HepG2 (cell line): ENCODE results near the gene SUV39H2. TPM values are rescaled to one million over a fixed set of nuclear protein-coding genes. Genes with fewer than 3 reads are reported as not detected.

Source experiments
- CEBPG ChIP-seq: IDR thresholded peaks from 2 replicates; pipeline ENCODE4 v1.6.1; 2016
- ETV5 ChIP-seq: IDR thresholded peaks from 2 replicates; pipeline ENCODE4 v1.6.1; 2018; ENCODE audit warnings: missing biosample characterization, missing genetic modification reagents, inconsistent platforms, borderline replicate concordance
- GPN1 ChIP-seq: sonication (generic); formaldehyde crosslinking; IDR thresholded peaks from 2 replicates; pipeline ENCODE4 v1.5.1; 2020; ENCODE audit warnings: missing genetic modification reagents, borderline replicate concordance
- HES4 ChIP-seq: sonication (generic); formaldehyde crosslinking; IDR thresholded peaks from 2 replicates; pipeline ENCODE4 v1.9.0; 2021; ENCODE audit warnings: mild to moderate bottlenecking, missing genetic modification reagents, borderline replicate concordance
- POLR2A ChIP-seq, 2 experiments: IDR thresholded peaks; 2 replicates each; pipeline ENCODE4 v1.6.1; 2011; ENCODE audit warnings: low read depth in 2 of 2, low read length in 2 of 2, mild to moderate bottlenecking in 1 of 2, moderate library complexity in 1 of 2; ENCODE audit not compliant: insufficient read depth in 1 of 2
- POLR2AphosphoS2 ChIP-seq: IDR thresholded peaks from 2 replicates; pipeline ENCODE4 v1.6.1; 2011; ENCODE audit warnings: low read depth, low read length, improper control_type of control experiment
- TIGD3 ChIP-seq: sonication (generic); formaldehyde crosslinking; IDR thresholded peaks from 2 replicates; pipeline ENCODE4 v1.5.1; 2020; ENCODE audit warnings: mild to moderate bottlenecking, missing genetic modification reagents, borderline replicate concordance
- ZFP91 ChIP-seq: sonication (generic); formaldehyde crosslinking; IDR thresholded peaks from 2 replicates; pipeline ENCODE4 v1.9.0; 2022; ENCODE audit warnings: missing genetic modification reagents, mild to moderate bottlenecking, borderline replicate concordance
- ZNF207 ChIP-seq: fragments of 450-650 bp; IDR thresholded peaks from 2 replicates; pipeline ENCODE4 v1.6.1; 2016; ENCODE audit warnings: antibody characterized with exemption, borderline replicate concordance
- ZNF30 ChIP-seq: sonication (generic); formaldehyde crosslinking; IDR thresholded peaks from 2 replicates; pipeline ENCODE4 v1.5.0; 2020; ENCODE audit warnings: mild to moderate bottlenecking, missing genetic modification reagents
- ZNF660 ChIP-seq: sonication (generic); formaldehyde crosslinking; IDR thresholded peaks from 2 replicates; pipeline ENCODE4 v1.5.1; 2020; ENCODE audit warnings: mild to moderate bottlenecking, low read depth, missing genetic modification reagents, borderline replicate concordance
- polyA plus RNA-seq, 8 experiments: library from polyadenylated mRNA; depleted of rRNA in 3 of 8; stranded (reverse) in 7 of 8; unstranded in 1 of 8; fragments of >200 nt; fragmentation: Illumina TruSeq in 4 of 8; extraction: Trizol in 4 of 8; gene quantifications; 2 replicates each; pipeline versions ENCODE4 v1.2.1 to v1.2.3, GENCODE V29; 2011 to 2016; ENCODE audit warnings: low read depth in 4 of 8, missing spikeins in 1 of 8, mixed read lengths in 1 of 8; ENCODE audit not compliant: insufficient read depth in 1 of 8
- total RNA-seq, 5 experiments: library from RNA; depleted of rRNA; stranded (reverse); fragments of >200 nt; fragmentation: Illumina TruSeq; extraction: Trizol; gene quantifications; 2 replicates each; pipeline ENCODE4 v1.2.3, GENCODE V29; 2016; ENCODE audit warnings: low read depth in 1 of 5
- TF ChIP-seq, protein P1 (sequence below): sonication (generic); formaldehyde crosslinking; IDR thresholded peaks from 2 replicates; pipeline ENCODE4 v1.4.0; 2020; ENCODE audit warnings: low read depth, mild to moderate bottlenecking, missing genetic modification reagents
- TF ChIP-seq, protein P2 (sequence below): sonication (generic); formaldehyde crosslinking; IDR thresholded peaks from 2 replicates; pipeline ENCODE4 v1.9.0; 2021; ENCODE audit warnings: missing genetic modification reagents, borderline replicate concordance
- TF ChIP-seq, protein P3 (sequence below): sonication (generic); formaldehyde crosslinking; conservative IDR thresholded peaks from 2 replicates; pipeline ENCODE4 v1.8.1; 2023; ENCODE audit warnings: missing genetic modification reagents
- TF ChIP-seq, protein P4 (sequence below): sonication (generic); formaldehyde crosslinking; IDR thresholded peaks from 2 replicates; pipeline ENCODE4 v1.4.0; 2020; ENCODE audit warnings: mild to moderate bottlenecking, missing genetic modification reagents

SUV39H2 gene
- total and polyA plus RNA-seq, 2 of the 13 experiments (the other 11 are each of a cell fraction or from before 2014, with no cell fraction given) = 9.0 to 44.3 TPM

DNA sequence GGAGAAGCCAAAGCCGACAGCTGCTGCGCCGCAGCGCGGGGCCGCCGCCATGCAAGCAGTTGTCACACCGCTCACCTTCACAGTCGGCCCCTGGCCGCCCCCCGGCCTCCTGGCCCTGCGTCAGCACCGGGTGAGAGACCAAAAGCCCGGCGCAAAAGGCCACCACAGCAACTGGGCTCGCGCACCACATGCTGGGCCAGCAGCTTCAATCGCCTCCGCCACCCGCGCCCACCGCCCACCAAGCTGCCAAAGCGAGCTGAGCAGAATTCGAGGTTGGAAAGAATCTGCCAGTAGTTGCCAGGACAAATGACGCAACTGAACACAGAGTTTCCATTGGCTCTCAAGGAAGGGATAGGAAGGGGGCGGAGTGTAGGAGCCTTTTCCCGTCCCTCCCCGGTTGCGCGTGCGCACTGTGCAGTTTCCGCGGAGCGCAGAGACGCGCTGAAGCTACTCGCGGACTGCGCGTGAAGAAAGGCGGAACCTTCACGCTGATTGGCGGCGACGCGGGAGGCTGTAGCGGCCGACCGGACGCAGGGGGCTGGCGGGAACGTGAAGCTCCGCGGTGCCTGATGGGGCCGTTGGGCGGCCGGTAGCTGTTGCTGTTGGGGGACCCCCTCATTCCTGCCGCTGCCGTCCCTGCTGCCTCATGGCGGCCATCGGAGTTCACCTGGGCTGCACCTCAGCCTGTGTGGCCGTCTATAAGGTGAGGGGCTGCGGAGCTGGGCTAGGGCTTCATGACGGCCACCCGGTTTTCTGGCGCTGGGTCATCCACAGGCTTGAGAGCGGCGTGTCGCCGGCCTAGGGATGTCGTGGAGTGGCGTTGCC lies 40.7 kb upstream of the SUV39H2 start, which contains the start of the genes CDNF, HSPA14 and MSANTD7 (continued):
- TF ChIP-seq HES4 (CRISPR knock-in tag) (0 out of 2 replicates have a peak, but pooled peaks have one; percentile 23), ZNF30 (no peak), ETV5 (peak; percentile 62; the same call in 1 of the 2 replicates), CEBPG (CRISPR knock-in tag) (peak; percentile 81), POLR2AphosphoS2 (no peak), POLR2A (IDR thresholded peaks at IDR 0.05; ENCODE audit: insufficient read depth in 1 of 2, low read depth in 2 of 2, low read length in 2 of 2) (peak; percentile 76 to 83), TIGD3 (CRISPR knock-in tag) (no peak), ZNF207 (no peak), GPN1 (CRISPR knock-in tag) (no peak), ZFP91 (peak; percentile 75; the same call in 1 of the 2 replicates), ZNF660 (CRISPR knock-in tag) (no peak)
- TF ChIP-seq, protein P1, sequence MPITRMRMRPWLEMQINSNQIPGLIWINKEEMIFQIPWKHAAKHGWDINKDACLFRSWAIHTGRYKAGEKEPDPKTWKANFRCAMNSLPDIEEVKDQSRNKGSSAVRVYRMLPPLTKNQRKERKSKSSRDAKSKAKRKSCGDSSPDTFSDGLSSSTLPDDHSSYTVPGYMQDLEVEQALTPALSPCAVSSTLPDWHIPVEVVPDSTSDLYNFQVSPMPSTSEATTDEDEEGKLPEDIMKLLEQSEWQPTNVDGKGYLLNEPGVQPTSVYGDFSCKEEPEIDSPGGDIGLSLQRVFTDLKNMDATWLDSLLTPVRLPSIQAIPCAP = no peak
- TF ChIP-seq, protein P2, sequence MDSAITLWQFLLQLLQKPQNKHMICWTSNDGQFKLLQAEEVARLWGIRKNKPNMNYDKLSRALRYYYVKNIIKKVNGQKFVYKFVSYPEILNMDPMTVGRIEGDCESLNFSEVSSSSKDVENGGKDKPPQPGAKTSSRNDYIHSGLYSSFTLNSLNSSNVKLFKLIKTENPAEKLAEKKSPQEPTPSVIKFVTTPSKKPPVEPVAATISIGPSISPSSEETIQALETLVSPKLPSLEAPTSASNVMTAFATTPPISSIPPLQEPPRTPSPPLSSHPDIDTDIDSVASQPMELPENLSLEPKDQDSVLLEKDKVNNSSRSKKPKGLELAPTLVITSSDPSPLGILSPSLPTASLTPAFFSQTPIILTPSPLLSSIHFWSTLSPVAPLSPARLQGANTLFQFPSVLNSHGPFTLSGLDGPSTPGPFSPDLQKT (CRISPR knock-in tag) = no peak
- TF ChIP-seq, protein P3, sequence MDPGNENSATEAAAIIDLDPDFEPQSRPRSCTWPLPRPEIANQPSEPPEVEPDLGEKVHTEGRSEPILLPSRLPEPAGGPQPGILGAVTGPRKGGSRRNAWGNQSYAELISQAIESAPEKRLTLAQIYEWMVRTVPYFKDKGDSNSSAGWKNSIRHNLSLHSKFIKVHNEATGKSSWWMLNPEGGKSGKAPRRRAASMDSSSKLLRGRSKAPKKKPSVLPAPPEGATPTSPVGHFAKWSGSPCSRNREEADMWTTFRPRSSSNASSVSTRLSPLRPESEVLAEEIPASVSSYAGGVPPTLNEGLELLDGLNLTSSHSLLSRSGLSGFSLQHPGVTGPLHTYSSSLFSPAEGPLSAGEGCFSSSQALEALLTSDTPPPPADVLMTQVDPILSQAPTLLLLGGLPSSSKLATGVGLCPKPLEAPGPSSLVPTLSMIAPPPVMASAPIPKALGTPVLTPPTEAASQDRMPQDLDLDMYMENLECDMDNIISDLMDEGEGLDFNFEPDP = no peak
- TF ChIP-seq, protein P4, sequence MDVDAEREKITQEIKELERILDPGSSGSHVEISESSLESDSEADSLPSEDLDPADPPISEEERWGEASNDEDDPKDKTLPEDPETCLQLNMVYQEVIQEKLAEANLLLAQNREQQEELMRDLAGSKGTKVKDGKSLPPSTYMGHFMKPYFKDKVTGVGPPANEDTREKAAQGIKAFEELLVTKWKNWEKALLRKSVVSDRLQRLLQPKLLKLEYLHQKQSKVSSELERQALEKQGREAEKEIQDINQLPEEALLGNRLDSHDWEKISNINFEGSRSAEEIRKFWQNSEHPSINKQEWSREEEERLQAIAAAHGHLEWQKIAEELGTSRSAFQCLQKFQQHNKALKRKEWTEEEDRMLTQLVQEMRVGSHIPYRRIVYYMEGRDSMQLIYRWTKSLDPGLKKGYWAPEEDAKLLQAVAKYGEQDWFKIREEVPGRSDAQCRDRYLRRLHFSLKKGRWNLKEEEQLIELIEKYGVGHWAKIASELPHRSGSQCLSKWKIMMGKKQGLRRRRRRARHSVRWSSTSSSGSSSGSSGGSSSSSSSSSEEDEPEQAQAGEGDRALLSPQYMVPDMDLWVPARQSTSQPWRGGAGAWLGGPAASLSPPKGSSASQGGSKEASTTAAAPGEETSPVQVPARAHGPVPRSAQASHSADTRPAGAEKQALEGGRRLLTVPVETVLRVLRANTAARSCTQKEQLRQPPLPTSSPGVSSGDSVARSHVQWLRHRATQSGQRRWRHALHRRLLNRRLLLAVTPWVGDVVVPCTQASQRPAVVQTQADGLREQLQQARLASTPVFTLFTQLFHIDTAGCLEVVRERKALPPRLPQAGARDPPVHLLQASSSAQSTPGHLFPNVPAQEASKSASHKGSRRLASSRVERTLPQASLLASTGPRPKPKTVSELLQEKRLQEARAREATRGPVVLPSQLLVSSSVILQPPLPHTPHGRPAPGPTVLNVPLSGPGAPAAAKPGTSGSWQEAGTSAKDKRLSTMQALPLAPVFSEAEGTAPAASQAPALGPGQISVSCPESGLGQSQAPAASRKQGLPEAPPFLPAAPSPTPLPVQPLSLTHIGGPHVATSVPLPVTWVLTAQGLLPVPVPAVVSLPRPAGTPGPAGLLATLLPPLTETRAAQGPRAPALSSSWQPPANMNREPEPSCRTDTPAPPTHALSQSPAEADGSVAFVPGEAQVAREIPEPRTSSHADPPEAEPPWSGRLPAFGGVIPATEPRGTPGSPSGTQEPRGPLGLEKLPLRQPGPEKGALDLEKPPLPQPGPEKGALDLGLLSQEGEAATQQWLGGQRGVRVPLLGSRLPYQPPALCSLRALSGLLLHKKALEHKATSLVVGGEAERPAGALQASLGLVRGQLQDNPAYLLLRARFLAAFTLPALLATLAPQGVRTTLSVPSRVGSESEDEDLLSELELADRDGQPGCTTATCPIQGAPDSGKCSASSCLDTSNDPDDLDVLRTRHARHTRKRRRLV = no peak; the same call in 1 of the 2 replicates
